ENCODE data around the gene KCTD15. TPM values are rescaled to one million over a fixed set of nuclear protein-coding genes. Genes with fewer than 3 reads are reported as not detected.

The KCTD15 gene
- total RNA-seq, 1 donor from 2014 or later = 57.3 TPM

DNA sequence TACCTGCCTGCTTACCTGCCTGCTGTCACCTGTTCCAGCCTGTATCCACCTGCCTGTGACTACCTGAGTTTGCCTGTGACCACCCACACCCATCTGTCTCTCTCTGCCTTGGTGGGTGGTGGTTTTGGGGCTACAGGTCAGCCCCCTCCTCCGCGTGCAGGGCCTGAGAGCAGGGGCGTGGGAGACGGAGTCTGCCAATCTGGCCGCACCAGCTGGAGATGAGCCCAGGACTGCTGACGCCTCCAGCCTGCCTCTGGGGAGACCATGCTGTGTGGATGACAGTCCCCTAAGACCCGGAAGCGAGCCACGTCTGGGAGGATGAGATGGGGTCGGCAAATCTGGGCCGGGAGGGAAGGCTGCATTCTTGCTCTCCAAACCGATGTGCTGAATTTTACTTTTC lies 15.9 kb upstream of the KCTD15 start:
- intact Hi-C loops (cut with DNase I) = no loop called here
- peaks cover 10% of the 10 kb centered on the region in 2 donors for H3K4me1 ChIP-seq
- no peaks in the 10 kb centered on the region for H3K27me3 ChIP-seq
- H3K4me3 ChIP-seq = peak overlapping the region; percentile 16 to 49
- no peaks in the 10 kb centered on the region for H3K36me3 ChIP-seq
- TF ChIP-seq, protein P1, sequence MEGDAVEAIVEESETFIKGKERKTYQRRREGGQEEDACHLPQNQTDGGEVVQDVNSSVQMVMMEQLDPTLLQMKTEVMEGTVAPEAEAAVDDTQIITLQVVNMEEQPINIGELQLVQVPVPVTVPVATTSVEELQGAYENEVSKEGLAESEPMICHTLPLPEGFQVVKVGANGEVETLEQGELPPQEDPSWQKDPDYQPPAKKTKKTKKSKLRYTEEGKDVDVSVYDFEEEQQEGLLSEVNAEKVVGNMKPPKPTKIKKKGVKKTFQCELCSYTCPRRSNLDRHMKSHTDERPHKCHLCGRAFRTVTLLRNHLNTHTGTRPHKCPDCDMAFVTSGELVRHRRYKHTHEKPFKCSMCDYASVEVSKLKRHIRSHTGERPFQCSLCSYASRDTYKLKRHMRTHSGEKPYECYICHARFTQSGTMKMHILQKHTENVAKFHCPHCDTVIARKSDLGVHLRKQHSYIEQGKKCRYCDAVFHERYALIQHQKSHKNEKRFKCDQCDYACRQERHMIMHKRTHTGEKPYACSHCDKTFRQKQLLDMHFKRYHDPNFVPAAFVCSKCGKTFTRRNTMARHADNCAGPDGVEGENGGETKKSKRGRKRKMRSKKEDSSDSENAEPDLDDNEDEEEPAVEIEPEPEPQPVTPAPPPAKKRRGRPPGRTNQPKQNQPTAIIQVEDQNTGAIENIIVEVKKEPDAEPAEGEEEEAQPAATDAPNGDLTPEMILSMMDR (IDR thresholded peaks at IDR 0.05) = no peak
- H3K27ac ChIP-seq = no peak overlapping the region
- DNase-seq (ENCODE audit: low spot score in 2 of 2) = no peak
- H3K9me3 ChIP-seq = no peaks in the 10 kb centered on the region

DNA sequence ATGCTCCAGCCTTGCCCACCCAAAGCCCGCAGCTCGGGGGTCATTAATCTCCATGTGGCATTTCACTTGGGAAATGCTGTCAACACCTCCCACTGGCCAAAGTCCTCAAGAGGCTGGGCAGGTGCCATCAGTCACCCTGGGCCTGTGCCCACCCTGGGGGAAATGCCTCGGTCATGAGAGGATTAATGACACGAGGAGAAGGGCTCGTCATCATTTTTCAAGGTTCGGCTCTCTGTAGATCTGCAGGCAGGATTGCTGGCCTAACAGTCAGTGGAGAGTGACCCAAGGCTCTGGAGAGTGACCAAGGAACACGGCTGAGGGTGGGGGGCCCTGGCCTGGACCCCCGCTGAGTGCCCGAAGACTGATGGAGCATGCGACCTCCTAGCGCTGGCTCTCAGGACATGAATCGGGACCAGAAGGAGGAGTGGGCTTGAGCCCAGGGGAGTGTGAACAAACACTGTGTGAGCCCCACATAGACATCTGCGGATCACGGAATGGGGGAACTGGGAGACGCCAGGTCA lies 15.2 kb upstream of the KCTD15 start:
- no peaks in the 10 kb centered on the region for H3K27me3 ChIP-seq
- H3K36me3 ChIP-seq = no peaks in the 10 kb centered on the region
- no peak for DNase-seq (ENCODE audit: low spot score in 2 of 2)
- H3K9me3 ChIP-seq = no peaks in the 10 kb centered on the region
- H3K4me3 ChIP-seq = peak overlapping the region in 1 of 2 donors; percentile 49
- TF ChIP-seq, protein P1 (IDR thresholded peaks at IDR 0.05) = no peak
- H3K27ac ChIP-seq = no peak overlapping the region
- intact Hi-C loops (cut with DNase I) = no loop called here
- H3K4me1 ChIP-seq = peaks cover 10% of the 10 kb centered on the region in 2 donors

DNA sequence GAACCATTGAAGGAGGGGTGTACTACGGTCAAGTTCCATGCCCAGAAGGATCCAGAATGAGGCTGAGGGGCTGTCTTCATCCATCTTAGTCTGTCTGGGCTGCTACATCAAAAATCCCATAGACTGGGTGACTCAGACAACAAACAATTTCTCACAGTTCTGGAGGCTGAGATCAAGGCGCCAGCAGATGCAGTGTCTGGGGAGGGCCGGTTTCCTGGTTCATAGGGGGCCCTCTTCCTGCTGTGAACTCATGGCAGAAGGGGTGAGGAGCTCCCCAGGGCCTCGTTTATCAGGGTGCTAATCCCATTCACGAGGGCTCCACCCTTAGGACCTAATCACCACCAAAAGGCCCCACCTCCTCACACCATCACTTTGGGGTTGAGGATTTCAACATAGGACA lies 14.7 kb upstream of the KCTD15 start:
- H3K9me3 ChIP-seq = no peaks in the 10 kb centered on the region
- H3K27me3 ChIP-seq = no peaks in the 10 kb centered on the region
- H3K4me1 ChIP-seq = peaks cover 10% of the 10 kb centered on the region in 2 donors
- TF ChIP-seq, protein P1 (IDR thresholded peaks at IDR 0.05) = no peak
- intact Hi-C loops (cut with DNase I) = no loop called here
- no peaks in the 10 kb centered on the region for H3K36me3 ChIP-seq
- H3K4me3 ChIP-seq = no peak overlapping the region
- no peak for DNase-seq (ENCODE audit: low spot score in 2 of 2)
- no peak overlapping the region for H3K27ac ChIP-seq

DNA sequence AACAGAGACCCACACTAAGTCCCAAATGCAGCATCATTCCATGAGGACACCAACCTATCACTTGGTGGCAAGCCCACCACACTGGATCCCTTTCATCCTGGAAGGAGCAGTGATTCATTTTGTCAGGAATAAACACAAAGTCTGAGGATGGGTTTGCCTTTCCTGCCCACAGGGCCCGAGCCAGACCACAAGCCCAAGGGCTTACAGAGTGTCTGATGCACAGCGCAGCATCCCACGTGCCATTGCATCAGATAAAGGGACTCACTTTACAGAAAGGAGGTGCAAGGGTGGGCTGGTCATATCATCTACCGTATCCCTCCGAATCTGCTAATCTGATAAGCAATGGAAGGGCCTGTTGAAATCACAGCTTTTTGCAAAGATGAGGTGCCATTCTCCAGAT lies 12.2 kb upstream of the KCTD15 start:
- H3K9me3 ChIP-seq = no peaks in the 10 kb centered on the region
- intact Hi-C loops (cut with DNase I) = no loop called here

DNA sequence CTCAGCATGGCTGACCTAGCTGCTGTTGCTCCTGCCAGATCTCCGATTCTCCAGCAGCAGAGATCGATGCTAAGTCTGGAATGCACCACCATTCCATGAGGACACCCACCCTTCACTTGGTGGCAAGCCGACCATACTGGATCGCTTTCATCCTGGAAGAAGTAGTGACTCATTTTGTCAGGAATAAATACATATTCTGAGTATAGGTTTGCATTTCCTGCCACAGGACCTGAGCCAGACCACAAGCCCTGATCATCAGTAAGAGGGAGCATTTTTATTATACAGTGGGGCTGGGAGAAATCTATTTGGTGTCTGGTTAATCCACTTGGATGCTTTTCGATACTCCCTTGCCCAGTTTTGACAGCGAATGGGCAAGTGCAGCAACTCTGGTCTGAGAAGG lies 10.9 kb upstream of the KCTD15 start:
- Histone ChIP-seq H3K36me3 (no peaks in the 10 kb centered on the region), H3K27me3 (no peaks in the 10 kb centered on the region), H3K4me3 (no peak overlapping the region), H3K4me1 (peaks cover 5 to 7% of the 10 kb centered on the region in 2 donors), H3K27ac (no peak overlapping the region), H3K9me3 (no peaks in the 10 kb centered on the region)
- TF ChIP-seq, protein P1 (IDR thresholded peaks at IDR 0.05) = no peak
- intact Hi-C loops (cut with DNase I) = no loop called here
- no peak for DNase-seq (ENCODE audit: low spot score in 2 of 2)

More for the DNA sequence above, 12.2 kb upstream of the KCTD15 start:
- DNase-seq (ENCODE audit: low spot score in 2 of 2) = no peak
- Histone ChIP-seq H3K4me1 (peaks cover 8 to 10% of the 10 kb centered on the region in 2 donors), H3K36me3 (no peaks in the 10 kb centered on the region), H3K27me3 (no peaks in the 10 kb centered on the region), H3K4me3 (no peak overlapping the region), H3K27ac (no peak overlapping the region)
- TF ChIP-seq, protein P1 (IDR thresholded peaks at IDR 0.05) = no peak

DNA sequence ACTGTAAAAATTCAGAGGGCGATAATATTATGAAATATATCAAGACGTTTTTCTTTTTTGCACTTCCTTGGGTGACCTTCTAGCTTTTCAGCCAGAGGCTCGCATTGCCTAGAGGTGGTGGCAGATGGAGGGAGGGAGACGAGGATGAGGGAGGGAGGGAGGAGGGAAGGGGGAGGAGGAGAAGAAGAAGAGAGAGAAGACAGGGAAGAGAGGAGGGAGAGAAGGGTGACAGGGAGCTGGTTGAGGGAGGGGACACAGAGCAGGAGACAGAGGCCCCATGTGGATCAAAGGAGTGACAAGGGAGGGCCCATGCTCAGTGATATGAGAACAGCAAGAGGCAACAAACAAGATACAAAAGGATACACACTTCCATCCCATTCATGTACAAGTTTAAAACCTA lies 8.0 kb upstream of the KCTD15 start:
- intact Hi-C loops (cut with DNase I) = no loop called here
- Histone ChIP-seq H3K27me3 (no peaks in the 10 kb centered on the region), H3K4me1 (no peaks in the 10 kb centered on the region), H3K36me3 (no peaks in the 10 kb centered on the region), H3K4me3 (no peak overlapping the region), H3K27ac (no peak overlapping the region), H3K9me3 (no peaks in the 10 kb centered on the region)
- TF ChIP-seq, protein P1 (IDR thresholded peaks at IDR 0.05) = no peak
- no peak for DNase-seq (ENCODE audit: low spot score in 2 of 2)

Measured in ascending aorta (tissue), 2 donors.